ENCODE data around the gene SNX13.

The SNX13 gene

DNA sequence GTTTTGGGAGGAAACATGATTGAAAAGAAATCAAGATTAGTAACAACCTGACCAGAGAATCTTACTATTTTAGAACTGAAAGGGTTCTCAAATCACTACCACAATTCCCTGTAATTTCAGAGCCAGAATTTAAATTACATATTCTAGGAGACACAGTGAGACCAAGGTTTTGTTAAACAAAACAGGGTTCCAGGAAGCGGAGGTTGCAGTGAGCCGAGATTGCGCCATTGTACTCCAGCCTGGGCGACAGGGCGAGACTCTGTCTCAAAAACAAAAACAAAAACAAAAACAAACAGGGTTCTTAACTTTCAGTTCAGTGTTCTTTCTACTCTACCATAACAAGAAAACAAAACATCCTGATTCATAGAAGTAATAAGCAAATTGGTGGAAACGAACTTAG lies 57.6 kb downstream of the SNX13 start:
- Histone ChIP-seq H3K23ac (ENCODE audit: low read length in 2 of 2) (no peak overlapping the region), H3K9me3 (ENCODE audit: control insufficient read depth, low read length) (no peaks in the 10 kb centered on the region), H3K36me3 (ENCODE audit: control insufficient read depth in 1 of 2, insufficient read depth in 2 of 2, low read depth in 1 of 2, low read length in 2 of 2) (peaks cover 7 to 80% of the 10 kb centered on the region in 2 experiments), H4K91ac (ENCODE audit: low read length) (no peak overlapping the region), H3K14ac (ENCODE audit: low read length in 2 of 2) (no peak overlapping the region), H3K4me1 (ENCODE audit: control insufficient read depth, insufficient read depth, low read depth, low read length) (no peaks in the 10 kb centered on the region), H3K79me1 (replicated peaks; ENCODE audit: low read length, poor library complexity, severe bottlenecking) (peaks cover 2% of the 10 kb centered on the region), H3K4me2 (ENCODE audit: low read length, poor library complexity, severe bottlenecking) (no peak overlapping the region), H2BK120ac (ENCODE audit: low read depth, low read length) (no peak overlapping the region), H3K4ac (ENCODE audit: low read depth in 1 of 2, low read length in 2 of 2) (no peak overlapping the region), H3K27me3 (ENCODE audit: control insufficient read depth in 1 of 2, insufficient read depth in 1 of 2, low read length in 2 of 2) (no peaks in the 10 kb centered on the region), H2BK5ac (ENCODE audit: low read depth, low read length, poor library complexity, severe bottlenecking) (no peak overlapping the region), H4K8ac (ENCODE audit: low read length) (no peak overlapping the region), H3K18ac (ENCODE audit: low read depth in 1 of 2, low read length in 2 of 2) (no peak overlapping the region), H2AFZ (ENCODE audit: low read depth, low read length) (no peak overlapping the region), H3K27ac (ENCODE audit: low read length, poor library complexity, severe bottlenecking) (no peak overlapping the region), H2BK12ac (ENCODE audit: low read length in 2 of 2) (no peak overlapping the region), H2AK5ac (ENCODE audit: low read length, severe bottlenecking) (no peak overlapping the region), H3K9ac (ENCODE audit: low read length) (no peak overlapping the region), H2BK15ac (ENCODE audit: low read depth, poor library complexity, severe bottlenecking) (no peak overlapping the region), H3K4me3 (ENCODE audit: insufficient read depth in 1 of 2, low read depth in 1 of 2, low read length in 2 of 2) (no peak overlapping the region)
- DNase-seq = no peak
- WGBS = 94% methylated on average over 3 of the region's 6 CpGs

DNA sequence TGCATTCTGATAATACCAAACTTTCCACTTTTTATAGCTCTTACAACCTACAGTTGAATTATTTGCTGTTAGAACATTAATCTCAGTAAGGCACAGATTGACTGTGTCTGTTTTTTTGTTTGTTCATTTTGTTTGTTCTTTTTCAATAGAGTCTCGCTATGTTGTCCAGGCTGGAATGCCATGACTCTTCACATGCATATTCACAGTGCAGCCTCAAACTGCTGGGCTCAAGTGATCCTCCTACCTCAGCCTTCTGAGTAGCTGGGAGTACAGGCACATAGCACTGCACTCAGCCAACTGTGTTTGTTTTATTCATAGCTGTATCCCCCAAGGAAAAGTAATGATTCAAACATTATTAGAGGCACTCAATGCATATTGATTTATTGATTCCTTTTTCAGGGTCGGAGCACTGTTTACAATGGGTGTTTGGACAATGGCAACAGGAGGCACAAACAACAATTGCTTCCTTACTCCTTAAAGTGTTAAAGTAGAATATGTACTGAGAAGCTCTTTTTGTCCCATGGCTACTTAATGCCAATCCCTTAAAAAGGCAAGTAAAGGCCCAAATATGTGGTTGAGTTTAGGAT lies 61.1 kb downstream of the SNX13 start:
- Histone ChIP-seq H3K14ac (ENCODE audit: low read length in 2 of 2) (no peak overlapping the region), H2BK5ac (ENCODE audit: low read depth, low read length, poor library complexity, severe bottlenecking) (no peak overlapping the region), H3K4me1 (ENCODE audit: control insufficient read depth, insufficient read depth, low read depth, low read length) (no peaks in the 10 kb centered on the region), H3K4me3 (ENCODE audit: insufficient read depth in 1 of 2, low read depth in 1 of 2, low read length in 2 of 2) (no peak overlapping the region), H3K27me3 (ENCODE audit: control insufficient read depth in 1 of 2, insufficient read depth in 1 of 2, low read length in 2 of 2) (no peaks in the 10 kb centered on the region), H3K4ac (ENCODE audit: low read depth in 1 of 2, low read length in 2 of 2) (no peak overlapping the region), H3K36me3 (ENCODE audit: control insufficient read depth in 1 of 2, insufficient read depth in 2 of 2, low read depth in 1 of 2, low read length in 2 of 2) (peaks cover 0 to 69% of the 10 kb centered on the region in 2 experiments), H3K9me3 (ENCODE audit: control insufficient read depth, low read length) (no peaks in the 10 kb centered on the region), H2BK15ac (ENCODE audit: low read depth, poor library complexity, severe bottlenecking) (no peak overlapping the region), H2BK120ac (ENCODE audit: low read depth, low read length) (no peak overlapping the region), H2BK12ac (ENCODE audit: low read length in 2 of 2) (no peak overlapping the region), H3K18ac (ENCODE audit: low read depth in 1 of 2, low read length in 2 of 2) (no peak overlapping the region), H4K8ac (ENCODE audit: low read length) (no peak overlapping the region), H3K79me1 (replicated peaks; ENCODE audit: low read length, poor library complexity, severe bottlenecking) (peaks cover 2% of the 10 kb centered on the region), H3K9ac (ENCODE audit: low read length) (no peak overlapping the region), H4K91ac (ENCODE audit: low read length) (no peak overlapping the region), H3K23ac (ENCODE audit: low read length in 2 of 2) (no peak overlapping the region), H2AFZ (ENCODE audit: low read depth, low read length) (no peak overlapping the region), H3K4me2 (ENCODE audit: low read length, poor library complexity, severe bottlenecking) (no peak overlapping the region), H2AK5ac (ENCODE audit: low read length, severe bottlenecking) (no peak overlapping the region), H3K27ac (ENCODE audit: low read length, poor library complexity, severe bottlenecking) (no peak overlapping the region)
- no peak for DNase-seq
- WGBS = 100% methylated on average over 1 of the region's 2 CpGs

DNA sequence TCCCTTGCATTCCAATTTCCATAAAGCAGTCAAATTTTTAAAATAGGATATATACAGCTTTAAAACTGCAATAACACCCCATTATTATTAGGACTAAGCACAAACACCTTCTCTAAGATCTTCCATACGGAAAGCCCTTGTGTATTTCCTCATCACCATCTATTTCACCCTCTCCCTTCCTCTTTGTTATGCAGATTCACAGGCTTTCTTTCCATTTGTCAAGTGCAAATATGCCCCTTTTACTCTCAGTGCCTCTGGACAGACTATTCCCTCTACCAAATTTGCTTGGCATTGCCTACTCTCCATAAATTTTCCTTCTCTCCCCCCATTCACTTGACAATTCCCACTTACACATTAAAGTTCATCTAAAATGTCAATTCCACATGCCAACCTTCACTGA lies 61.7 kb downstream of the SNX13 start:
- H3K23ac ChIP-seq (ENCODE audit: low read length in 2 of 2) = no peak overlapping the region
- H2BK15ac ChIP-seq (ENCODE audit: low read depth, poor library complexity, severe bottlenecking) = no peak overlapping the region
- H3K79me1 ChIP-seq (replicated peaks; ENCODE audit: low read length, poor library complexity, severe bottlenecking) = peaks cover 2% of the 10 kb centered on the region
- H3K27me3 ChIP-seq (ENCODE audit: control insufficient read depth in 1 of 2, insufficient read depth in 1 of 2, low read length in 2 of 2) = no peaks in the 10 kb centered on the region
- H3K14ac ChIP-seq (ENCODE audit: low read length in 2 of 2) = no peak overlapping the region
- no peak overlapping the region for H2BK5ac ChIP-seq (ENCODE audit: low read depth, low read length, poor library complexity, severe bottlenecking)
- WGBS = 65% methylated on average over 1 of the region's 1 CpG
- peaks cover 0 to 65% of the 10 kb centered on the region in 2 experiments for H3K36me3 ChIP-seq (ENCODE audit: control insufficient read depth in 1 of 2, insufficient read depth in 2 of 2, low read depth in 1 of 2, low read length in 2 of 2)
- H3K9ac ChIP-seq (ENCODE audit: low read length) = no peak overlapping the region
- H2AK5ac ChIP-seq (ENCODE audit: low read length, severe bottlenecking) = no peak overlapping the region
- no peak overlapping the region for H2BK12ac ChIP-seq (ENCODE audit: low read length in 2 of 2)
- H3K4me1 ChIP-seq (ENCODE audit: control insufficient read depth, insufficient read depth, low read depth, low read length) = no peaks in the 10 kb centered on the region
- H4K91ac ChIP-seq (ENCODE audit: low read length) = no peak overlapping the region
- no peak overlapping the region for H3K27ac ChIP-seq (ENCODE audit: low read length, poor library complexity, severe bottlenecking)
- no peak overlapping the region for H3K4ac ChIP-seq (ENCODE audit: low read depth in 1 of 2, low read length in 2 of 2)
- H2BK120ac ChIP-seq (ENCODE audit: low read depth, low read length) = no peak overlapping the region
- no peak overlapping the region for H3K18ac ChIP-seq (ENCODE audit: low read depth in 1 of 2, low read length in 2 of 2)
- no peaks in the 10 kb centered on the region for H3K9me3 ChIP-seq (ENCODE audit: control insufficient read depth, low read length)
- no peak overlapping the region for H4K8ac ChIP-seq (ENCODE audit: low read length)
- no peak for DNase-seq
- no peak overlapping the region for H3K4me3 ChIP-seq (ENCODE audit: insufficient read depth in 1 of 2, low read depth in 1 of 2, low read length in 2 of 2)
- H2AFZ ChIP-seq (ENCODE audit: low read depth, low read length) = no peak overlapping the region
- H3K4me2 ChIP-seq (ENCODE audit: low read length, poor library complexity, severe bottlenecking) = no peak overlapping the region

DNA sequence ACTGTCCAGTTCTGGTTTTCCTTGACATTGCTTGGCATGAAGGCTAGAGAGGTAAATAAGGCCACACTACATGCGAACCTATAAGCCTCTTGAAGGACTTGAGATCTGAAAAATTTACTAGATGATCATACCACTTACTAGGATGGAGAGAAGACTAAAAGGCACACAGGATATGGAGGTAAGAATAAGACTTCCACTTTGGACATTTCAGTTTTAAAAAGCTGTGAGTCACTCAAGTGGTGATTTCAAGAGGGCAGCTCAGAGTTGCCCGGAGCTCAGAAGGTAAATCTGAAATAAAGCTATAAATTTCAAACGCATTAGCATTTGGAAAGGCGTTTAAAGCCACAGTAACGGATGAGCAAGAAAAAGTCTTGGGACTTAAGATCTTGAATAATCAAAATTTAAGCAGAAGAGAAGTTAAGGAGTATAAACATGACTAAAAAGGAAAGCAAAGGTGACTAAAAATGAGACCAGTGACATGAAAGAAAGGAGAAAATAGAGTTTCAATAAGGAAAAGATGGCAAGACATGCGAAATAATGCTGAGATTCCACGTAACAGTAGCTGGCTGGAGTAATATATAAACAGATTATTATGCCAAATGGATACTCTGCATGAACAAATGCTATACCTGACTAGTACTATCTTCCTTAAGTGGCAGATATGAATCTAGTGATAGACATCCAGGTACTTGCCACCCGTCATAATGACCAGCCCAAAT lies 68.3 kb downstream of the SNX13 start:
- no peaks in the 10 kb centered on the region for H3K27me3 ChIP-seq (ENCODE audit: control insufficient read depth in 1 of 2, insufficient read depth in 1 of 2, low read length in 2 of 2)
- no peak overlapping the region for H2BK120ac ChIP-seq (ENCODE audit: low read depth, low read length)
- no peak overlapping the region for H2AK5ac ChIP-seq (ENCODE audit: low read length, severe bottlenecking)
- no peak overlapping the region for H3K4me2 ChIP-seq (ENCODE audit: low read length, poor library complexity, severe bottlenecking)
- H2BK15ac ChIP-seq (ENCODE audit: low read depth, poor library complexity, severe bottlenecking) = no peak overlapping the region
- H4K91ac ChIP-seq (ENCODE audit: low read length) = no peak overlapping the region
- peaks cover 3% of the 10 kb centered on the region for H3K9me3 ChIP-seq (ENCODE audit: control insufficient read depth, low read length)
- no peak overlapping the region for H3K18ac ChIP-seq (ENCODE audit: low read depth in 1 of 2, low read length in 2 of 2)
- H3K14ac ChIP-seq (ENCODE audit: low read length in 2 of 2) = no peak overlapping the region
- no peak overlapping the region for H2BK5ac ChIP-seq (ENCODE audit: low read depth, low read length, poor library complexity, severe bottlenecking)
- H3K79me1 ChIP-seq (replicated peaks; ENCODE audit: low read length, poor library complexity, severe bottlenecking) = peaks cover 4% of the 10 kb centered on the region
- H3K27ac ChIP-seq (ENCODE audit: low read length, poor library complexity, severe bottlenecking) = no peak overlapping the region
- H4K8ac ChIP-seq (ENCODE audit: low read length) = no peak overlapping the region
- no peaks in the 10 kb centered on the region for H3K4me1 ChIP-seq (ENCODE audit: control insufficient read depth, insufficient read depth, low read depth, low read length)
- no peak overlapping the region for H3K4ac ChIP-seq (ENCODE audit: low read depth in 1 of 2, low read length in 2 of 2)
- H2AFZ ChIP-seq (ENCODE audit: low read depth, low read length) = no peak overlapping the region
- no peak overlapping the region for H2BK12ac ChIP-seq (ENCODE audit: low read length in 2 of 2)
- no peak overlapping the region for H3K9ac ChIP-seq (ENCODE audit: low read length)
- H3K4me3 ChIP-seq (ENCODE audit: insufficient read depth in 1 of 2, low read depth in 1 of 2, low read length in 2 of 2) = no peak overlapping the region
- DNase-seq = no peak
- H3K36me3 ChIP-seq (ENCODE audit: control insufficient read depth in 1 of 2, insufficient read depth in 2 of 2, low read depth in 1 of 2, low read length in 2 of 2) = peaks cover 4 to 85% of the 10 kb centered on the region in 2 experiments
- no peak overlapping the region for H3K23ac ChIP-seq (ENCODE audit: low read length in 2 of 2)
- 88% methylated on average over 5 of the region's 8 CpGs for WGBS
